Measurements from ENCODE around the gene DIAPH3.

Gene DIAPH3

GRCh38 chr13:60139272-60139671 lies 24.5 kb downstream of the DIAPH3 start:
- no peak for DNase-seq (ENCODE audit: low read depth)
- TF ChIP-seq, protein P1, sequence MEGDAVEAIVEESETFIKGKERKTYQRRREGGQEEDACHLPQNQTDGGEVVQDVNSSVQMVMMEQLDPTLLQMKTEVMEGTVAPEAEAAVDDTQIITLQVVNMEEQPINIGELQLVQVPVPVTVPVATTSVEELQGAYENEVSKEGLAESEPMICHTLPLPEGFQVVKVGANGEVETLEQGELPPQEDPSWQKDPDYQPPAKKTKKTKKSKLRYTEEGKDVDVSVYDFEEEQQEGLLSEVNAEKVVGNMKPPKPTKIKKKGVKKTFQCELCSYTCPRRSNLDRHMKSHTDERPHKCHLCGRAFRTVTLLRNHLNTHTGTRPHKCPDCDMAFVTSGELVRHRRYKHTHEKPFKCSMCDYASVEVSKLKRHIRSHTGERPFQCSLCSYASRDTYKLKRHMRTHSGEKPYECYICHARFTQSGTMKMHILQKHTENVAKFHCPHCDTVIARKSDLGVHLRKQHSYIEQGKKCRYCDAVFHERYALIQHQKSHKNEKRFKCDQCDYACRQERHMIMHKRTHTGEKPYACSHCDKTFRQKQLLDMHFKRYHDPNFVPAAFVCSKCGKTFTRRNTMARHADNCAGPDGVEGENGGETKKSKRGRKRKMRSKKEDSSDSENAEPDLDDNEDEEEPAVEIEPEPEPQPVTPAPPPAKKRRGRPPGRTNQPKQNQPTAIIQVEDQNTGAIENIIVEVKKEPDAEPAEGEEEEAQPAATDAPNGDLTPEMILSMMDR (IDR thresholded peaks at IDR 0.05; ENCODE audit: insufficient read depth, low read depth, low read length, missing control alignments): no peak
- no peak overlapping the region for H3K4me3 ChIP-seq (ENCODE audit: low read depth, low read length)

- no peak overlapping the region for H3K4me3 ChIP-seq (ENCODE audit: low read depth, low read length)
- no peak for DNase-seq (ENCODE audit: low read depth)
- TF ChIP-seq, protein P1 (IDR thresholded peaks at IDR 0.05; ENCODE audit: insufficient read depth, low read depth, low read length, missing control alignments): no peak
These were observed 25.1 kb downstream of the DIAPH3 start for GRCh38 chr13:60138674-60139073.

- TF ChIP-seq, protein P1 (IDR thresholded peaks at IDR 0.05; ENCODE audit: insufficient read depth, low read depth, low read length, missing control alignments): no peak
- no peak overlapping the region for H3K4me3 ChIP-seq (ENCODE audit: low read depth, low read length)
- DNase-seq (ENCODE audit: low read depth): no peak
These were observed 25.7 kb downstream of the DIAPH3 start for GRCh38 chr13:60137911-60138560.

- DNase-seq (ENCODE audit: low read depth): no peak
- H3K4me3 ChIP-seq (ENCODE audit: low read depth, low read length): no peak overlapping the region
- TF ChIP-seq, protein P1 (IDR thresholded peaks at IDR 0.05; ENCODE audit: insufficient read depth, low read depth, low read length, missing control alignments): no peak
These were observed 28.4 kb downstream of the DIAPH3 start for GRCh38 chr13:60135344-60135743.

DNA sequence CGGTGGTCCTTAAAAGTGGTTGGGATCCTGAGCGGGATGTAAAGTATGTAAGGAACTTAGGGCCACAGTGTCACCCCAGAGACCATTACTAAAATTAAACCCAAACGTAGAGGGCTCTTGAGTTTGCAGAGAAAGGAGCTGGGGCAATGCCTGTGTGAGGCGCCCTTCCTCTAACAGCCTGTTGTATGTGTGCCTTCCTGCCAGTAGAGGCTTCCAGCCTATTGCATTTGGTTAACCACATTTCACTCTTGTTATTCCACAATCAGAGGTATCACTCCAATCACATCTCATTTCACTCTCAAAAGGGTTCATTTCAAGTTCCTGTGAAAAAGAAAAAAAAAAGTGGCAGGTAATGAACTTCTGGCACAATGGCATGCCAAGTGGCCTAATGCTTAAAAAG lies 29.4 kb downstream of the DIAPH3 start:
- peak; percentile 18 for DNase-seq (ENCODE audit: low read depth)
- no peak overlapping the region for H3K4me3 ChIP-seq (ENCODE audit: low read depth, low read length)
- TF ChIP-seq, protein P1 (IDR thresholded peaks at IDR 0.05; ENCODE audit: insufficient read depth, low read depth, low read length, missing control alignments): no peak

GRCh38 chr13:60121337-60121687 lies 42.4 kb downstream of the DIAPH3 start:
- TF ChIP-seq, protein P1 (IDR thresholded peaks at IDR 0.05; ENCODE audit: insufficient read depth, low read depth, low read length, missing control alignments): no peak
- no peak for DNase-seq (ENCODE audit: low read depth)
- no peak overlapping the region for H3K4me3 ChIP-seq (ENCODE audit: low read depth, low read length)
